ENCODE data around the gene PGM3. TPM values are rescaled to one million over a fixed set of nuclear protein-coding genes. Genes with fewer than 3 reads are reported as not detected.
A peak's percentile ranks its signal among the peaks of the same experiment; 100 is the strongest.

PGM3 gene
- total RNA-seq, 4 donors from 2014 or later, result 12.3 to 26.2 (median 18.6) TPM

GRCh38 chr6:83183082-83183828 is 9.8 kb downstream of the PGM3 start:
- TF ChIP-seq POLR2A (IDR thresholded peaks at IDR 0.05), result no peak
- TF ChIP-seq CTCF (IDR thresholded peaks at IDR 0.05), result no peak
- TF ChIP-seq EP300 (IDR thresholded peaks at IDR 0.05), result no peak
- H3K9me3 ChIP-seq, result no peaks in the 10 kb centered on the region
- peak overlapping the region in 1 of 4 donors; percentile 13 for H3K27ac ChIP-seq
- peaks cover 0 to 69% (median 0%) of the 10 kb centered on the region in 3 donors for H3K36me3 ChIP-seq
- no peak for DNase-seq (ENCODE audit: low spot score in 2 of 2)
- no peaks in the 10 kb centered on the region for H3K27me3 ChIP-seq
- no peaks in the 10 kb centered on the region for H3K4me1 ChIP-seq
- WGBS, 2 donors, result 75 to 79% methylated on average over 9 of the region's 9 CpGs
- H3K4me3 ChIP-seq, result no peak overlapping the region

DNA sequence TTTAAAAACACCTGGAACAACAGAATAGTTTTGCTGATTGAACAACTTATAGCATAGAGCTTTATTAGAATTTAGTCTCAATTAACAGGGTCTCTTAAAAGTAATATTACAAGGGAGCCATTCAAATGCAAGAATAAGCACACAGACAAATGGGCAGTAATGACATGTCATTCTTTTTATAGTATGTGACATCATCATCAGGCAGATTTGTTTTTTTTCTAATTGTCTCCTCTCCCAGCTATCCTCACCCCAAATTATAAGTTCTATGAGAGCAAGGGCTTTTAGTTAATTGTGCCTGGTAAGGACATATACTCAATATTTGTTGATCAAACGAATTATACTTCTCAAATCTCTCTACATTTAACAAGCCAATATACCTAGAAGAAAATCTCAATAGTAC is 11.0 kb downstream of the PGM3 start:
- 86 to 89% methylated on average over 1 of the region's 1 CpG for WGBS, 2 donors
- H3K9me3 ChIP-seq, result no peaks in the 10 kb centered on the region
- H3K36me3 ChIP-seq, result peaks cover 0 to 72% (median 0%) of the 10 kb centered on the region in 3 donors
- no peak for DNase-seq (ENCODE audit: low spot score in 2 of 2)
- no peaks in the 10 kb centered on the region for H3K4me1 ChIP-seq
- no peaks in the 10 kb centered on the region for H3K27me3 ChIP-seq
- H3K27ac ChIP-seq, result no peak overlapping the region
- no peak for TF ChIP-seq CTCF (IDR thresholded peaks at IDR 0.05)
- TF ChIP-seq EP300 (IDR thresholded peaks at IDR 0.05), result no peak
- no peak for TF ChIP-seq POLR2A (IDR thresholded peaks at IDR 0.05)
- H3K4me3 ChIP-seq, result no peak overlapping the region

DNA sequence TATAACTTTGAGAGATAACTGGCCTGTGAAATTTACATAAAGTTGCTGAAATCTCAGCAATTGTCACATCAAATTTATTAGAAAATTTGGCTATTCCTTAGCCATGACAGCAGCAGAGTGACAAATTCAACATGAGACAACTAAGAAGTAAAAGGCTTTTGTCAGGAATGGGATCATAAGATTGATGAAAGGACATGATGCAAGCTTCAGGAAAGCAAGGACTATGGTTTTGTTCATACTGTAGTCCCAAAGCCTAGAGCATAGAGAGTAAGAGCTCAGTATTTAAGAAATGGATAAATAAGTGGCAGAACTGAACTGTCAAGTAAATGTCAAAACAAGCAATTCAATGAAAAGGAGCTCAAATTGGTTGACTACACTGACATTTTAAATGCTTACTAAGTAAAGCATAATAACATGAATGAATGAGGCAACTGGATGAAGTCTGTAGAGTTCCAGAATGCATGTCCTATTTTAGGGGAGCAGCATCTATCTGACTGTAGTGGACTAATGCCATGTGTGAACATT is 12.6 kb downstream of the PGM3 start:
- no peak for TF ChIP-seq CTCF (IDR thresholded peaks at IDR 0.05)
- no peak for TF ChIP-seq POLR2A (IDR thresholded peaks at IDR 0.05)
- TF ChIP-seq EP300 (IDR thresholded peaks at IDR 0.05), result no peak
- Histone ChIP-seq H3K9me3 (no peaks in the 10 kb centered on the region), H3K36me3 (peaks cover 0 to 73% (median 0%) of the 10 kb centered on the region in 3 donors), H3K27ac (no peak overlapping the region), H3K4me3 (no peak overlapping the region), H3K27me3 (no peaks in the 10 kb centered on the region), H3K4me1 (no peaks in the 10 kb centered on the region)
- no peak for DNase-seq (ENCODE audit: low spot score in 2 of 2)

DNA sequence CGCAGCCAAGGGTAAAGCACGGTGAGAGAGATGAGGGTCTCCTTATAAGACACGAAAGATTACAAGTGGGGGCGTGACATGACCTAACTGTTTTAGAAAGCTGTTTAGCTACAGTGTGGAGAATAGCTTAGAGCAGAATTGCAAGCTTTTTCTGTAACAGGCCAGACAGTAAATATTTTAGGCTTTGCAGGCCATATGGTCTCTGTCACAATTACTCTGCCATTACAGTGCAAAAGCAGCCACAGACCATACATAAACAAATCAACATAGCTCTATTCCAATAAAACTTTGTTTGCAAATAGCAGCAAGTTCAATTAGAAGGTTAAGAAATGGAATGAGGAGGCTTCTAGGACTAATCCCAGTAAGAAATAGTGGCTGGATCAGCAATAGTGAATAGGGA is 16.8 kb downstream of the PGM3 start:
- DNase-seq (ENCODE audit: low spot score in 2 of 2), result no peak
- Histone ChIP-seq H3K4me1 (no peaks in the 10 kb centered on the region), H3K9me3 (no peaks in the 10 kb centered on the region), H3K27me3 (no peaks in the 10 kb centered on the region), H3K27ac (no peak overlapping the region), H3K36me3 (peaks cover 0 to 84% (median 8%) of the 10 kb centered on the region in 3 donors), H3K4me3 (no peak overlapping the region)
- 85 to 86% methylated on average over 4 of the region's 4 CpGs for WGBS, 2 donors
- no peak for TF ChIP-seq POLR2A (IDR thresholded peaks at IDR 0.05)
- TF ChIP-seq CTCF (IDR thresholded peaks at IDR 0.05), result no peak
- TF ChIP-seq EP300 (IDR thresholded peaks at IDR 0.05), result no peak

GRCh38 chr6:83169511-83169910 is 23.6 kb downstream of the PGM3 start:
- Histone ChIP-seq H3K36me3 (peaks cover 2 to 100% (median 28%) of the 10 kb centered on the region in 3 donors), H3K4me1 (no peaks in the 10 kb centered on the region), H3K9me3 (no peaks in the 10 kb centered on the region), H3K27ac (no peak overlapping the region), H3K27me3 (no peaks in the 10 kb centered on the region), H3K4me3 (no peak overlapping the region)
- DNase-seq (ENCODE audit: low spot score in 2 of 2), result no peak
- no peak for TF ChIP-seq EP300 (IDR thresholded peaks at IDR 0.05)
- TF ChIP-seq CTCF (IDR thresholded peaks at IDR 0.05), result no peak
- no peak for TF ChIP-seq POLR2A (IDR thresholded peaks at IDR 0.05)
- WGBS, 2 donors, result 76 to 85% methylated on average over 1 of the region's 1 CpG
